Endodermal cell (in vitro differentiated cells): ENCODE data around the gene SPATA24. TPM values are rescaled to one million over a fixed set of nuclear protein-coding genes. Genes with fewer than 3 reads are reported as not detected.
A peak's percentile ranks its signal among the peaks of the same experiment; 100 is the strongest.

Experiments
- DNase-seq: peaks from one replicate; pipeline ENCODE4 v3.0.0-alpha.2; 2017
- H3K27ac ChIP-seq: 2 replicates; pipeline ENCODE4 v1.5.1; 2013; ENCODE audit warnings: mild to moderate bottlenecking, low read depth, low read length, moderate library complexity
- H3K27me3 ChIP-seq: 2 replicates; pipeline ENCODE4 v1.6.1; 2013; ENCODE audit warnings: mild to moderate bottlenecking, low read length, moderate library complexity; ENCODE audit not compliant: insufficient read depth, control insufficient read depth, poor library complexity, severe bottlenecking
- H3K36me3 ChIP-seq: 2 replicates; pipeline ENCODE4 v1.7.0; 2013; ENCODE audit warnings: mild to moderate bottlenecking, low read length, moderate library complexity; ENCODE audit not compliant: control insufficient read depth, insufficient read depth
- H3K4me1 ChIP-seq: one replicate; pipeline ENCODE4 v1.7.0; 2013; ENCODE audit warnings: low read length; ENCODE audit not compliant: control insufficient read depth, insufficient read depth
- H3K4me3 ChIP-seq: 2 replicates; pipeline ENCODE4 v1.5.1; 2013; ENCODE audit warnings: mild to moderate bottlenecking, low read length, moderate library complexity
- H3K9ac ChIP-seq: 2 replicates; pipeline ENCODE4 v1.6.1; 2013; ENCODE audit warnings: mild to moderate bottlenecking, low read length, moderate library complexity; ENCODE audit not compliant: poor library complexity, severe bottlenecking; ENCODE audit errors: extremely low read depth
- H3K9me3 ChIP-seq: 2 replicates; pipeline ENCODE4 v1.6.1; 2013; ENCODE audit warnings: mild to moderate bottlenecking, low read length, moderate library complexity; ENCODE audit not compliant: control insufficient read depth
- H3K27ac Mint-ChIP-seq: 2 replicates; pipeline ENCODE4 v1.8.0; 2020; ENCODE audit warnings: mixed read lengths
- H3K27me3 Mint-ChIP-seq: 2 replicates; pipeline ENCODE4 v1.8.0; 2021; ENCODE audit warnings: mild to moderate bottlenecking, mixed read lengths; ENCODE audit not compliant: insufficient read depth
- H3K36me3 Mint-ChIP-seq: 2 replicates; pipeline ENCODE4 v1.8.0; 2020; ENCODE audit warnings: low read depth, mixed read lengths
- H3K4me1 Mint-ChIP-seq: 2 replicates; pipeline ENCODE4 v1.8.0; 2020; ENCODE audit warnings: mixed read lengths
- H3K4me3 Mint-ChIP-seq: 2 replicates; pipeline ENCODE4 v1.8.0; 2020; ENCODE audit warnings: mild to moderate bottlenecking, moderate library complexity, mixed read lengths
- H3K9me3 Mint-ChIP-seq: 2 replicates; pipeline ENCODE4 v1.8.0; 2020; ENCODE audit warnings: mild to moderate bottlenecking, mixed read lengths
- WGBS, 2 experiments: methylation state at CpG; one replicate each; pipeline versions ENCODE4 v1.1.5 to v1.1.7; 2013; ENCODE audit warnings: missing lambda C conversion rate in 2 of 2, mixed read lengths in 1 of 2; ENCODE audit not compliant: insufficient coverage in 1 of 2, insufficient read length in 1 of 2; 5-methylcytosine and 5-hydroxymethylcytosine counted together
- total RNA-seq, 2 donors: library from RNA; stranded (reverse); fragmentation: NEBNext Ultra II Directional in 1 of 2; extraction: Animal tissue kit (Norgen Biotek cat#: 25700) in 1 of 2; gene quantifications; 2 replicates in 1 of 2; 3 replicates in 1 of 2; pipeline ENCODE4 v1.2.1, GENCODE V29; 2021
- TF ChIP-seq, protein P1 (sequence below): fragments of 200-600 bp; sonication (generic); conservative IDR thresholded peaks from 2 replicates; pipeline ENCODE4 v1.5.0; 2021; ENCODE audit warnings: antibody characterized with exemption, mild to moderate bottlenecking

The SPATA24 gene
- total RNA-seq, 2 donors from 2014 or later = 9.8 to 10.6 TPM

DNA sequence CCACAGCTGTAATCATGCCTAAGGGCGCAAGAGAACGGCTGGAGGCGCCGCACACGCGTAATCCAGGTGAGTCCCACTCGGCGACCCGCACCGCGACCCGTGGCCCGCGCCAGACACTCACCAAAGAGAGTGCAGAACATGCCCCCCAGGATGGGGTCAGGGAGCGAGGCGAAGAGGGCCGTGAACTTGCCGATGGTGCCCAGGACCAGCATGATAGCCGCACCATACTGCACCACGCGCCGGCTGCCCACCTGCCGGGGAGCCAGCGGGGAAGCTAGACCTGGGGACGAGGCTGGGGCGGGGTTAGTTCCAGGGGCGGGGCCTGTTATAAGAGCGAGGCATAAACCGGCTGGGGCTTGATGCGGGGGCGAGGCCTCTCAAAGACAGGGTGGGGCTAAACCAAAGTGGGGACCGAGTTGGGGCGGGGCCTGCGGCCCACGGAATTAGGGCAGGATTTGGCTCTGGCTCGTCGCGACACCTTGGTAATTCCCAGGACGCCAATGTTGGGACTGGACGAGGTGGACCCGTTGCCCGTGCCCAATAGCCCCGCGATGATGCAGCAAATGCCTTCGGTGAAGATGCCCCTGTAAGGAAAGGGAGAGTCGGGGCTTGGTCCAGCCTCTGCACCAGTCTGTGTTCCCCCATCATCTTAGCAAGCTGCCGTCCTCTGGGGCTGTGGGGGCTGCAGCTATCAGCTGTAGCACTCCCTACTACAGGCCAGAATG is 25.6 kb downstream of the SPATA24 start:
- peaks cover 9% of the 10 kb centered on the region for H3K4me1 Mint-ChIP-seq
- H3K9me3 Mint-ChIP-seq = peaks cover 2% of the 10 kb centered on the region
- no peaks in the 10 kb centered on the region for H3K27me3 Mint-ChIP-seq
- H3K4me3 Mint-ChIP-seq = no peak overlapping the region
- Histone ChIP-seq H3K4me1 (peaks cover 6% of the 10 kb centered on the region), H3K27ac (no peak overlapping the region), H3K4me3 (no peak overlapping the region), H3K27me3 (no peaks in the 10 kb centered on the region), H3K36me3 (peaks cover 8% of the 10 kb centered on the region), H3K9ac (no peak overlapping the region), H3K9me3 (no peaks in the 10 kb centered on the region)
- 93 to 97% methylated on average over 37 to 47 of the region's 47 CpGs for WGBS, 2 experiments
- H3K36me3 Mint-ChIP-seq = peaks cover 15% of the 10 kb centered on the region
- TF ChIP-seq, protein P1, sequence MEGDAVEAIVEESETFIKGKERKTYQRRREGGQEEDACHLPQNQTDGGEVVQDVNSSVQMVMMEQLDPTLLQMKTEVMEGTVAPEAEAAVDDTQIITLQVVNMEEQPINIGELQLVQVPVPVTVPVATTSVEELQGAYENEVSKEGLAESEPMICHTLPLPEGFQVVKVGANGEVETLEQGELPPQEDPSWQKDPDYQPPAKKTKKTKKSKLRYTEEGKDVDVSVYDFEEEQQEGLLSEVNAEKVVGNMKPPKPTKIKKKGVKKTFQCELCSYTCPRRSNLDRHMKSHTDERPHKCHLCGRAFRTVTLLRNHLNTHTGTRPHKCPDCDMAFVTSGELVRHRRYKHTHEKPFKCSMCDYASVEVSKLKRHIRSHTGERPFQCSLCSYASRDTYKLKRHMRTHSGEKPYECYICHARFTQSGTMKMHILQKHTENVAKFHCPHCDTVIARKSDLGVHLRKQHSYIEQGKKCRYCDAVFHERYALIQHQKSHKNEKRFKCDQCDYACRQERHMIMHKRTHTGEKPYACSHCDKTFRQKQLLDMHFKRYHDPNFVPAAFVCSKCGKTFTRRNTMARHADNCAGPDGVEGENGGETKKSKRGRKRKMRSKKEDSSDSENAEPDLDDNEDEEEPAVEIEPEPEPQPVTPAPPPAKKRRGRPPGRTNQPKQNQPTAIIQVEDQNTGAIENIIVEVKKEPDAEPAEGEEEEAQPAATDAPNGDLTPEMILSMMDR = no peak
- H3K27ac Mint-ChIP-seq = no peak overlapping the region
- peak; percentile 64 for DNase-seq

DNA sequence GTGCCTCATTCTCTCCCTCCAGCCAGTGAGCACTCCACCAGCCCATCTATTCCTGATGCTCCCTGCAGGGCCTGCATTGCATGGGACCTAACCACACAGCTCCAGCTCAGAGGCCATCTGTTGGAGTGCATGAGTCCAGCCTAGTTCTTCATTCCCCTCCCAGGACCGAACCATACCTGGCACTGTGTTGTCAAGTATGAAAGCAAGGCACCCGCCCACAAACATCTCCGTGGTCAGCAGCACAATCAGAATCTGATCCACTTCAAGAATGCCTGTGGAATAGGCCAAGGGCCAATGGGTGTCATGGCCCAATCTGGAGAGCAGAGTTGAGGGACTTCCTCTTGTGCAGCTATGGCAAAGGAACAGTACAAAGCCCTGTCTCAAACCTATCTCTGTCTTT is 26.7 kb downstream of the SPATA24 start:
- TF ChIP-seq, protein P1 = no peak
- peaks cover under 1% of the 10 kb centered on the region for H3K4me1 ChIP-seq
- peaks cover 16% of the 10 kb centered on the region for H3K36me3 ChIP-seq
- H3K4me3 ChIP-seq = no peak overlapping the region
- no peak overlapping the region for H3K27ac ChIP-seq
- no peaks in the 10 kb centered on the region for H3K9me3 ChIP-seq
- no peak overlapping the region for H3K27ac Mint-ChIP-seq
- peaks cover 21% of the 10 kb centered on the region for H3K36me3 Mint-ChIP-seq
- DNase-seq = peak; percentile 44
- no peak overlapping the region for H3K9ac ChIP-seq
- no peaks in the 10 kb centered on the region for H3K27me3 Mint-ChIP-seq
- no peaks in the 10 kb centered on the region for H3K27me3 ChIP-seq
- no peak overlapping the region for H3K4me3 Mint-ChIP-seq
- WGBS, 2 experiments = 96 to 100% methylated on average over 3 of the region's 3 CpGs
- peaks cover 2% of the 10 kb centered on the region for H3K9me3 Mint-ChIP-seq
- peaks cover 3% of the 10 kb centered on the region for H3K4me1 Mint-ChIP-seq

DNA sequence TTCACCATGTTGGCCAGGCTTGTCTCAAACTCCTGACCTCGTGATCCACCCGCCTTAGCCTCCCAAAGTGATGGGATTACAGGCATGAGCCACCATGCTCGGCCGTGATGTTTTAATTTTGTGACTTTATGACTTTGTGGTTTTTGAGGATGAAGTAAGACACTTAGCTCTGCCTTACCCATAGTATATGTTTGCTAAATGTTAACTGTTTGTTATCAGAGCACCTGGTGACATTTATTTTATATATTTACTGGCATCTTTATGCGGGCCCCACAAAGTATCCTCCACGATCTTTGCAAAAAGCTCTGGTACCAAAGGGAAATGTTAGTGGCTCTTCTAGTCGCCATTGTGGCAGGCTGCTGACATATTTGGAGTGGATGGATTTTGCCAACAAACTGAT is 27.5 kb downstream of the SPATA24 start:
- Mint-ChIP-seq H3K36me3 (peaks cover 30% of the 10 kb centered on the region), H3K4me1 (no peaks in the 10 kb centered on the region), H3K27ac (no peak overlapping the region), H3K9me3 (peaks cover 2% of the 10 kb centered on the region), H3K4me3 (no peak overlapping the region), H3K27me3 (no peaks in the 10 kb centered on the region)
- no peak for DNase-seq
- no peaks in the 10 kb centered on the region for H3K27me3 ChIP-seq
- H3K27ac ChIP-seq = no peak overlapping the region
- H3K36me3 ChIP-seq = peaks cover 25% of the 10 kb centered on the region
- no peaks in the 10 kb centered on the region for H3K4me1 ChIP-seq
- WGBS, 2 experiments = 95 to 97% methylated on average over 5 to 7 of the region's 7 CpGs
- TF ChIP-seq, protein P1 = no peak
- no peak overlapping the region for H3K9ac ChIP-seq
- H3K4me3 ChIP-seq = no peak overlapping the region
- H3K9me3 ChIP-seq = no peaks in the 10 kb centered on the region
